ENCODE measurements around the gene COMMD1.
"Not testable (repeated sequence)": the region's sequence is repeated elsewhere in the genome, so short reads cannot be mapped to it uniquely, and the experiment has no call there.

The COMMD1 gene

GRCh38 chr2:62036761-62037250 is 131.3 kb downstream of the COMMD1 start:
- no peak overlapping the region for H3K9ac ChIP-seq (ENCODE audit: low read depth, low read length)
- H3K4me3 ChIP-seq (ENCODE audit: low read length) = no peak overlapping the region
- H3K27me3 ChIP-seq (ENCODE audit: insufficient read depth, low read length) = no peaks in the 10 kb centered on the region
- H3K4me1 ChIP-seq (ENCODE audit: insufficient read depth, low read length) = peaks cover 3% of the 10 kb centered on the region; the same call in 1 of the 2 replicates
- no peak overlapping the region for H3K27ac ChIP-seq (ENCODE audit: low read length)
- H3K9me3 ChIP-seq (ENCODE audit: insufficient read depth, low read depth, low read length) = no peaks in the 10 kb centered on the region
- no peaks in the 10 kb centered on the region for H3K36me3 ChIP-seq (ENCODE audit: insufficient read depth, low read depth, low read length)

- Histone ChIP-seq H3K9ac (ENCODE audit: low read depth, low read length) (no peak overlapping the region), H3K9me3 (ENCODE audit: insufficient read depth, low read depth, low read length) (peaks cover under 1% of the 10 kb centered on the region; the same call in 1 of the 2 replicates)
Measured at GRCh38 chr2:62038975-62039771, 133.7 kb downstream of the COMMD1 start.

GRCh38 chr2:62040926-62041325 is 135.5 kb downstream of the COMMD1 start:
- H3K4me1 ChIP-seq (ENCODE audit: insufficient read depth, low read length) = no peaks in the 10 kb centered on the region
- H3K36me3 ChIP-seq (ENCODE audit: insufficient read depth, low read depth, low read length) = 0 out of 2 replicates have a peak, but pooled peaks cover 7% of the 10 kb centered on the region
- H3K9ac ChIP-seq (ENCODE audit: low read depth, low read length) = no peak overlapping the region
- no peaks in the 10 kb centered on the region for H3K27me3 ChIP-seq (ENCODE audit: insufficient read depth, low read length)
- H3K4me3 ChIP-seq (ENCODE audit: low read length) = no peak overlapping the region
- peaks cover 14% of the 10 kb centered on the region for H3K9me3 ChIP-seq (ENCODE audit: insufficient read depth, low read depth, low read length)
- H3K27ac ChIP-seq (ENCODE audit: low read length) = no peak overlapping the region

More at GRCh38 chr2:62038975-62039771, 133.7 kb downstream of the COMMD1 start:
- H3K4me1 ChIP-seq (ENCODE audit: insufficient read depth, low read length) = no peaks in the 10 kb centered on the region
- H3K4me3 ChIP-seq (ENCODE audit: low read length) = no peak overlapping the region
- H3K27me3 ChIP-seq (ENCODE audit: insufficient read depth, low read length) = no peaks in the 10 kb centered on the region
- H3K36me3 ChIP-seq (ENCODE audit: insufficient read depth, low read depth, low read length) = no peaks in the 10 kb centered on the region
- H3K27ac ChIP-seq (ENCODE audit: low read length) = no peak overlapping the region

GRCh38 chr2:62041701-62042385 is 136.4 kb downstream of the COMMD1 start:
- H3K27me3 ChIP-seq (ENCODE audit: insufficient read depth, low read length); H3K4me3 ChIP-seq (ENCODE audit: low read length); H3K9ac ChIP-seq (ENCODE audit: low read depth, low read length); H3K36me3 ChIP-seq (ENCODE audit: insufficient read depth, low read depth, low read length); H3K4me1 ChIP-seq (ENCODE audit: insufficient read depth, low read length); H3K27ac ChIP-seq (ENCODE audit: low read length): not testable (repeated sequence)
- peaks cover 14% of the 10 kb centered on the region for H3K9me3 ChIP-seq (ENCODE audit: insufficient read depth, low read depth, low read length)

GRCh38 chr2:62042400-62042799 is 136.9 kb downstream of the COMMD1 start:
- Histone ChIP-seq H3K4me3 (ENCODE audit: low read length) (no peak overlapping the region), H3K9ac (ENCODE audit: low read depth, low read length) (no peak overlapping the region), H3K27me3 (ENCODE audit: insufficient read depth, low read length) (no peaks in the 10 kb centered on the region), H3K27ac (ENCODE audit: low read length) (no peak overlapping the region), H3K9me3 (ENCODE audit: insufficient read depth, low read depth, low read length) (peaks cover 14% of the 10 kb centered on the region), H3K4me1 (ENCODE audit: insufficient read depth, low read length) (no peaks in the 10 kb centered on the region), H3K36me3 (ENCODE audit: insufficient read depth, low read depth, low read length) (0 out of 2 replicates have a peak, but pooled peaks cover 7% of the 10 kb centered on the region)

- Histone ChIP-seq H3K9me3 (ENCODE audit: insufficient read depth, low read depth, low read length) (peaks cover 14% of the 10 kb centered on the region), H3K4me3 (ENCODE audit: low read length) (no peak overlapping the region), H3K4me1 (ENCODE audit: insufficient read depth, low read length) (no peaks in the 10 kb centered on the region), H3K9ac (ENCODE audit: low read depth, low read length) (no peak overlapping the region), H3K36me3 (ENCODE audit: insufficient read depth, low read depth, low read length) (0 out of 2 replicates have a peak, but pooled peaks cover 7% of the 10 kb centered on the region), H3K27ac (ENCODE audit: low read length) (no peak overlapping the region), H3K27me3 (ENCODE audit: insufficient read depth, low read length) (no peaks in the 10 kb centered on the region)
Measured at GRCh38 chr2:62042944-62043343, 137.5 kb downstream of the COMMD1 start.

GRCh38 chr2:62045017-62045543 is 139.6 kb downstream of the COMMD1 start:
- peaks cover 14% of the 10 kb centered on the region for H3K9me3 ChIP-seq (ENCODE audit: insufficient read depth, low read depth, low read length)
- no peaks in the 10 kb centered on the region for H3K27me3 ChIP-seq (ENCODE audit: insufficient read depth, low read length)
- H3K4me1 ChIP-seq (ENCODE audit: insufficient read depth, low read length) = peaks cover 11% of the 10 kb centered on the region
- H3K27ac ChIP-seq (ENCODE audit: low read length) = no peak overlapping the region
- 0 out of 2 replicates have a peak, but pooled peaks cover 7% of the 10 kb centered on the region for H3K36me3 ChIP-seq (ENCODE audit: insufficient read depth, low read depth, low read length)
- no peak overlapping the region for H3K9ac ChIP-seq (ENCODE audit: low read depth, low read length)
- no peak overlapping the region for H3K4me3 ChIP-seq (ENCODE audit: low read length)

GRCh38 chr2:62046141-62046540 is 140.7 kb downstream of the COMMD1 start:
- Histone ChIP-seq H3K9me3 (ENCODE audit: insufficient read depth, low read depth, low read length) (peaks cover 14% of the 10 kb centered on the region), H3K36me3 (ENCODE audit: insufficient read depth, low read depth, low read length) (0 out of 2 replicates have a peak, but pooled peaks cover 7% of the 10 kb centered on the region), H3K27ac (ENCODE audit: low read length) (no peak overlapping the region), H3K9ac (ENCODE audit: low read depth, low read length) (no peak overlapping the region), H3K4me1 (ENCODE audit: insufficient read depth, low read length) (peaks cover 12% of the 10 kb centered on the region), H3K27me3 (ENCODE audit: insufficient read depth, low read length) (no peaks in the 10 kb centered on the region), H3K4me3 (ENCODE audit: low read length) (no peak overlapping the region)

- H3K27ac ChIP-seq (ENCODE audit: low read length) = no peak overlapping the region
- H3K9ac ChIP-seq (ENCODE audit: low read depth, low read length) = peak overlapping the region; percentile 9; the same call in 1 of the 2 replicates
- H3K9me3 ChIP-seq (ENCODE audit: insufficient read depth, low read depth, low read length) = no peaks in the 10 kb centered on the region
- no peaks in the 10 kb centered on the region for H3K27me3 ChIP-seq (ENCODE audit: insufficient read depth, low read length)
- H3K36me3 ChIP-seq (ENCODE audit: insufficient read depth, low read depth, low read length) = no peaks in the 10 kb centered on the region
- peaks cover 20% of the 10 kb centered on the region for H3K4me1 ChIP-seq (ENCODE audit: insufficient read depth, low read length)
- H3K4me3 ChIP-seq (ENCODE audit: low read length) = peak overlapping the region; percentile 14; the same call in 1 of the 2 replicates
Measured at GRCh38 chr2:62050456-62051045, 145.1 kb downstream of the COMMD1 start.

- no peaks in the 10 kb centered on the region for H3K27me3 ChIP-seq (ENCODE audit: insufficient read depth, low read length)
- H3K4me3 ChIP-seq (ENCODE audit: low read length) = no peak overlapping the region
- peaks cover 18% of the 10 kb centered on the region for H3K4me1 ChIP-seq (ENCODE audit: insufficient read depth, low read length)
- no peaks in the 10 kb centered on the region for H3K9me3 ChIP-seq (ENCODE audit: insufficient read depth, low read depth, low read length)
- H3K9ac ChIP-seq (ENCODE audit: low read depth, low read length) = no peak overlapping the region
- no peak overlapping the region for H3K27ac ChIP-seq (ENCODE audit: low read length)
- no peaks in the 10 kb centered on the region for H3K36me3 ChIP-seq (ENCODE audit: insufficient read depth, low read depth, low read length)
Measured at GRCh38 chr2:62054029-62054791, 148.7 kb downstream of the COMMD1 start.
